Measurements from ENCODE around the gene TMOD3.

The TMOD3 gene

GRCh38 chr15:51842852-51843737 is 13.6 kb downstream of the TMOD3 start:
- no peak overlapping the region for H3K9ac ChIP-seq (ENCODE audit: low read length)
- H2AFZ ChIP-seq (ENCODE audit: low read depth, low read length, severe bottlenecking): no peak overlapping the region
- peaks cover 46% of the 10 kb centered on the region for H4K20me1 ChIP-seq (ENCODE audit: low read depth, low read length)
- peaks cover 39% of the 10 kb centered on the region for H3K79me2 ChIP-seq (ENCODE audit: insufficient read depth, low read length)
- H3K4me3 ChIP-seq (ENCODE audit: insufficient read depth, low read length, poor library complexity, severe bottlenecking): no peak overlapping the region
- TF ChIP-seq, protein P1, sequence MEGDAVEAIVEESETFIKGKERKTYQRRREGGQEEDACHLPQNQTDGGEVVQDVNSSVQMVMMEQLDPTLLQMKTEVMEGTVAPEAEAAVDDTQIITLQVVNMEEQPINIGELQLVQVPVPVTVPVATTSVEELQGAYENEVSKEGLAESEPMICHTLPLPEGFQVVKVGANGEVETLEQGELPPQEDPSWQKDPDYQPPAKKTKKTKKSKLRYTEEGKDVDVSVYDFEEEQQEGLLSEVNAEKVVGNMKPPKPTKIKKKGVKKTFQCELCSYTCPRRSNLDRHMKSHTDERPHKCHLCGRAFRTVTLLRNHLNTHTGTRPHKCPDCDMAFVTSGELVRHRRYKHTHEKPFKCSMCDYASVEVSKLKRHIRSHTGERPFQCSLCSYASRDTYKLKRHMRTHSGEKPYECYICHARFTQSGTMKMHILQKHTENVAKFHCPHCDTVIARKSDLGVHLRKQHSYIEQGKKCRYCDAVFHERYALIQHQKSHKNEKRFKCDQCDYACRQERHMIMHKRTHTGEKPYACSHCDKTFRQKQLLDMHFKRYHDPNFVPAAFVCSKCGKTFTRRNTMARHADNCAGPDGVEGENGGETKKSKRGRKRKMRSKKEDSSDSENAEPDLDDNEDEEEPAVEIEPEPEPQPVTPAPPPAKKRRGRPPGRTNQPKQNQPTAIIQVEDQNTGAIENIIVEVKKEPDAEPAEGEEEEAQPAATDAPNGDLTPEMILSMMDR (IDR thresholded peaks at IDR 0.05; ENCODE audit: insufficient read depth, low read length, poor library complexity, severe bottlenecking): no peak
- TF ChIP-seq EZH2phosphoT487 (conservative IDR thresholded peaks at IDR 0.05; ENCODE audit: low read length): no peak
- H3F3A ChIP-seq (ENCODE audit: insufficient read depth): no peaks in the 10 kb centered on the region
- H3K27me3 ChIP-seq (ENCODE audit: low read length): no peaks in the 10 kb centered on the region
- no peaks in the 10 kb centered on the region for H3K9me2 ChIP-seq (replicated peaks; ENCODE audit: insufficient read depth, low read length)
- no peak overlapping the region for H3K4me2 ChIP-seq (ENCODE audit: low read depth, low read length, poor library complexity, severe bottlenecking)
- H3K27ac ChIP-seq (ENCODE audit: low read depth, low read length): no peak overlapping the region
- no peaks in the 10 kb centered on the region for H3K9me3 ChIP-seq (ENCODE audit: insufficient read depth, low read length)
- H3K36me3 ChIP-seq (ENCODE audit: low read length): no peaks in the 10 kb centered on the region

DNA sequence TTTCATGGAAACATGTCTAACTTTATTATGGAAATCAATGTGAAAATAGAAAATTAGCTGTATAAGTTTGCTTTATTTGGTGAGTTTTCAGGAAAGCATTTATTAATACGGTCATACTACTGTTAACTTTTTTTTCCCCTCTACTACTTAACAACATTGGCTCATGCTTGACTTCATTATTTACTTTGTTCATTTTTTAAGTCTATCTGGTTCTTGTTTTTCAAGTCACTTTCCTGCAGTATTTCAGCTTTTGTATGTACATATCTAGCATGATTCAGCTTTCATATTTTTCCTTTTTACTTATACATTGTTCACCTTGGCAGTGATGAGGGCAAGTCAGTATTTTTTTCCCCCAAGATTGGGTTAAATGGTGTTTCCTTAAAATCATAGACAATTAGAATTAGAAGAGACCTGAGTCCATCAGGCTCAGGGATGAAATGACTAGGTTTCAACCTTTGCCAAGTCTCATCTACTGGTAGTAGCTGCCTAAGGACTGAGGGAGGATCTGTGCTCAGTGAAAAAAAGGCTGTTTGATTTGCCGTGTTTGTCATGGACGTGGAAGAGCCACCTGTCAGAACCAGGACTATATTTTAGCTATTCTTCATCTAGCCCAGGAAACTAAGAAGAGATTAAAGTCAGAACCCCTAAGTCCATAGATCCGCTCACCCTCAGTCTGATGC is 15.4 kb downstream of the TMOD3 start:
- Histone ChIP-seq H3K79me2 (ENCODE audit: insufficient read depth, low read length) (peaks cover 38% of the 10 kb centered on the region), H3F3A (ENCODE audit: insufficient read depth) (no peaks in the 10 kb centered on the region), H4K20me1 (ENCODE audit: low read depth, low read length) (peaks cover 45% of the 10 kb centered on the region), H3K4me2 (ENCODE audit: low read depth, low read length, poor library complexity, severe bottlenecking) (no peak overlapping the region), H2AFZ (ENCODE audit: low read depth, low read length, severe bottlenecking) (no peak overlapping the region), H3K9me3 (ENCODE audit: insufficient read depth, low read length) (no peaks in the 10 kb centered on the region), H3K36me3 (ENCODE audit: low read length) (no peaks in the 10 kb centered on the region), H3K9me2 (replicated peaks; ENCODE audit: insufficient read depth, low read length) (no peaks in the 10 kb centered on the region), H3K4me3 (ENCODE audit: insufficient read depth, low read length, poor library complexity, severe bottlenecking) (no peak overlapping the region), H3K27ac (ENCODE audit: low read depth, low read length) (no peak overlapping the region), H3K9ac (ENCODE audit: low read length) (no peak overlapping the region), H3K27me3 (ENCODE audit: low read length) (no peaks in the 10 kb centered on the region)
- TF ChIP-seq, protein P1 (IDR thresholded peaks at IDR 0.05; ENCODE audit: insufficient read depth, low read length, poor library complexity, severe bottlenecking): no peak

- Histone ChIP-seq H4K20me1 (ENCODE audit: low read depth, low read length) (peaks cover 40% of the 10 kb centered on the region), H3K9me3 (ENCODE audit: insufficient read depth, low read length) (no peaks in the 10 kb centered on the region), H3K4me3 (ENCODE audit: insufficient read depth, low read length, poor library complexity, severe bottlenecking) (no peak overlapping the region), H3K27me3 (ENCODE audit: low read length) (no peaks in the 10 kb centered on the region), H3K79me2 (ENCODE audit: insufficient read depth, low read length) (peaks cover 33% of the 10 kb centered on the region), H3K36me3 (ENCODE audit: low read length) (no peaks in the 10 kb centered on the region), H2AFZ (ENCODE audit: low read depth, low read length, severe bottlenecking) (no peak overlapping the region), H3K9me2 (replicated peaks; ENCODE audit: insufficient read depth, low read length) (no peaks in the 10 kb centered on the region), H3K9ac (ENCODE audit: low read length) (no peak overlapping the region), H3F3A (ENCODE audit: insufficient read depth) (no peaks in the 10 kb centered on the region), H3K4me2 (ENCODE audit: low read depth, low read length, poor library complexity, severe bottlenecking) (no peak overlapping the region), H3K27ac (ENCODE audit: low read depth, low read length) (no peak overlapping the region)
- TF ChIP-seq, protein P1 (IDR thresholded peaks at IDR 0.05; ENCODE audit: insufficient read depth, low read length, poor library complexity, severe bottlenecking): no peak
- no peak for TF ChIP-seq EZH2phosphoT487 (conservative IDR thresholded peaks at IDR 0.05; ENCODE audit: low read length)
These were observed 16.6 kb downstream of the TMOD3 start for GRCh38 chr15:51846066-51846462.

Data from SU-DHL-6 (cell line).